LNCAP (cell line): ENCODE measurements around the gene GMDS.

Experiments
- TF ChIP-seq, protein P1 (sequence below): fragments of 450-650 bp; IDR thresholded peaks from 2 replicates; pipeline ENCODE4 v1.5.1; 2017; ENCODE audit warnings: mild to moderate bottlenecking

GMDS gene

DNA sequence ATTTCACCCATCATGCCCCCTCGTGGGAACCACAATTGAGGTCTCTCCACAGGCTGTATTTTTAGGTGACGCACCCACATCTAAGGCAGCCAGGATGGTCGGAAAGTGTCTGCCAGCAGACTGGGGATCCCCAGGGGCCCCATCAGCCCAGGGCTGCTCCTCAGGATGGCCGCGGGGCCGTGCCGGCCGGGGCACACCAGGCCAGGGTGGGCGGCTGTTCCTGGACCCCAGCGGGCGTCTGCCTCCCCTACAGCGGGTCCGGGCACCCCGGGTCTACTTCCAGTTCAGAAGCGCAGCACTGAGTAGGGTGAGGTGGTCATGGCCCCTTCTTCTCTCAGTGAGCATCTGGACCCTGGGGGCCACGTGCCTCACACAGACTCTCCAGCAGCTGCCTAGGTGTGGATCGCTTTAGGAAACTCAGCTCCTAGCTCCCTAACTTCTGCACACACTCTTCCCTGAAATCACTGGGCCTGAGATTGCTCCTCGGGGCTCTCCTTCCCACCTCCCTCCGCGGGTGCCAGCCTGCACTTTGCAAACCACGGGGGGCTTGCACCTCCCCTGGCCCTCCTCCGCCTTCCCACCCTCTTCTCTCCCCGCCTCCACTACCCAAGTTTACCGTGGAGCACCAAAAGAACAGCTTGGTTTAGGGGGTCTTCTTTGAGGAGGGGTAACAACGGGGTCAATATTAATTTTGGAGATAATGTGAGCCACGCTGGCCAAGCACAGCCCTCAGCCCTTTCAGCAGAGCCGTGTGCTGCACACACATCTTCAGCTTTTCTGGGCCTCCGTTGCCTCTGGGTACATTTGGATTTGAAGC lies 649.9 kb downstream of the GMDS start:
- TF ChIP-seq, protein P1, sequence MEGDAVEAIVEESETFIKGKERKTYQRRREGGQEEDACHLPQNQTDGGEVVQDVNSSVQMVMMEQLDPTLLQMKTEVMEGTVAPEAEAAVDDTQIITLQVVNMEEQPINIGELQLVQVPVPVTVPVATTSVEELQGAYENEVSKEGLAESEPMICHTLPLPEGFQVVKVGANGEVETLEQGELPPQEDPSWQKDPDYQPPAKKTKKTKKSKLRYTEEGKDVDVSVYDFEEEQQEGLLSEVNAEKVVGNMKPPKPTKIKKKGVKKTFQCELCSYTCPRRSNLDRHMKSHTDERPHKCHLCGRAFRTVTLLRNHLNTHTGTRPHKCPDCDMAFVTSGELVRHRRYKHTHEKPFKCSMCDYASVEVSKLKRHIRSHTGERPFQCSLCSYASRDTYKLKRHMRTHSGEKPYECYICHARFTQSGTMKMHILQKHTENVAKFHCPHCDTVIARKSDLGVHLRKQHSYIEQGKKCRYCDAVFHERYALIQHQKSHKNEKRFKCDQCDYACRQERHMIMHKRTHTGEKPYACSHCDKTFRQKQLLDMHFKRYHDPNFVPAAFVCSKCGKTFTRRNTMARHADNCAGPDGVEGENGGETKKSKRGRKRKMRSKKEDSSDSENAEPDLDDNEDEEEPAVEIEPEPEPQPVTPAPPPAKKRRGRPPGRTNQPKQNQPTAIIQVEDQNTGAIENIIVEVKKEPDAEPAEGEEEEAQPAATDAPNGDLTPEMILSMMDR: no peak

DNA sequence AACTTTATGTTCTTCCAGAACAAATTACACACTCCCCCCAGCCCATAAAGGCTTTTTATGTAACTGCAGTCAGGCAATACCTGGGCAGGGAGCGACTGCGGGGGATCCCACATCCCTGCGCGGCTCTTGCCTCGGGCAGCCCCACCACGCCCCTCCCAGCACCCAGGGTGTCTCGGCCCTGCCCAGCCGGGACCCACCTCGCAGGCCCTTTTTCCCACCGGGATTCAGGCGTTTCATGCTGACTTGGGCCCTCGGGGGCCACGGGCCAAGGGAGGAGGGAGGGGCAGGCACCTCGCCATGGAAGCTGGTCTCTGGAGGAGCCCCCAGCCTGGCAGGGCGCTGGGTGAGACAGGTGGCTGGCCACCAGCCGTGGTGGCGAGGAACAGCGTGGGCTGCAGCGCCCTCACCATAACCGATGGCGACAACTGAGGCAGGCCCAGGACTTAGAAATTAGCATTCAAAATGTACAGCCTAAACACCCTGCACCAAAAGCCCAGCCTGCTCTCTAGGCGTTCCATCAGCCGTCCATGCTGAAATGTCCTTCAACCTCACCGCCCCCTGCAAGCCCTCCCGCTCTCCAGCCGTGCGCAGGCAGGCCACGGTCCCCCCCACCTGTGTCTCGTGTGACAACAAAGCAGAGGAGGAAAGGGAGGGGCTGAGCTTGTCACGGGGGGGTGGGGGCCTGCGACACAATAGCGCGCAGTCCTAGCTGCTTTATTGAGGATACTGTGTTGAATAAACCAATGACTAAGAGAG lies 650.8 kb downstream of the GMDS start:
- TF ChIP-seq, protein P1: no peak

DNA sequence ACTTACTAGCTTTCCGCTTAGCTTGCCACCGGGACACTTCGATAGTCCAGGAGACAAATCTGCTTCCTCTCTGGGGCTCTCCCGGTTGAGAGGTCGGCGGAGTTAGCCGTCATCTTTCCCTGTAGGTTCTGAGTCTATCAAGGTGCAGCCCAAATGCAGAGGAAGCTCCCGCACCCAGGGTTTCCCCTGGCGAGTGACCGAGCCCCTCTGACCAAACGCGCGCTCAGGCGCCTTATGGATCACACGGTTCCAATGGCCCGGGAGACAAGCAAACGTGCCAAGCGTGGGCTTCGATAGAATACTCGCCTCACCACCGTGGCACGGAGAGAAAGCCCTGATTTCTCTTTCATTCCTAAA lies 651.5 kb downstream of the GMDS start:
- TF ChIP-seq, protein P1: no peak

DNA sequence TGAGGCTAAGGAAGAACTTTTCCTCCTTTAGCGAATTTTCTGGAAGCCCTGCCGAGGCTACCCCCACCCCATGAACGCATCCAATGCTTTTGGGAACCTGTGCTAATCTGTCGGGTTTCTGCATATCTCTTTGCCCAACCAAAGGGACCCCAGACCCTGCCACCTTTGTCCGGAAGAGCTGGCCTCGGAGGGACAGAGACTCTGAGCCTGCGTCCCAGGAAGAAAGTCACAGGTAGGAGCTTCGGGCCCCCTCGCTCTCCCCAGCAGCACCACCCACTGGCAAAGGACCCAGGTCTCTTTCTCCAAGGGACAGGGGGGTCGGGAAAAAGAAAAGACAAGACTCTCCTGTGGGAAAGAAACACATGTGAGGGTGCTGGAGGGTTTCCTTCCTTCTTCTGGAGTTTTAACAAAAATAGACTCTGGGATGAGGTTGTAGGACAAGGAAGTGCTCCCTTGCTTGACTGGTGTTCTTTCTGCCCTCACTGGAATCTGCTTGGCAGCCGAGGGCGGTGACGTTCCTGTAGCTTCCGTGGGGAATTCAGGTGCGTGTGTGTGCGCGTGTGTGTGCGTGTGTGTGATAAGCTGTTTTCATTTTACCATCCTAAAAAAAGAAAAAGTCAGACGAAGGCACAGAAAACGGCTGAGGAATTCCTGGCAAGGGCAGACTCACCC lies 652.0 kb downstream of the GMDS start:
- TF ChIP-seq, protein P1: no peak

DNA sequence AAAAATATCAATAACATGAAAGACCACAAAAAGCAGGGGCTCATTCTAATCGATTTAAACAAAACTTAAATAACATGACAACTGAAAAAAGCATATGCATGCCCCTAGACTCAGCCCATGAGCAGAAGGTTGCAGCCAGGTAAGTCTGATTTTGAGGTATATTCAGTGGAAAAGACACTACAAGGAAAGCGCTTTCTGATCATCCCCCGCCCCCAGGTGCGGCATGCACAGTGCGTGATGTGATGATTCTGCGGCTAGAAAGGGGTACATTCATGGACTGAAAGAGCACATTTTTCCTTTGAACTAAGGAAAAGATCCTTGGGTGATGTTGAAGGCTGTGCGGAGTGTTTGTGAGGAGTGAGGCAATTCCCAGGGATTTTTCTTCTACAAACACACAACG lies 652.6 kb downstream of the GMDS start:
- TF ChIP-seq, protein P1: no peak

DNA sequence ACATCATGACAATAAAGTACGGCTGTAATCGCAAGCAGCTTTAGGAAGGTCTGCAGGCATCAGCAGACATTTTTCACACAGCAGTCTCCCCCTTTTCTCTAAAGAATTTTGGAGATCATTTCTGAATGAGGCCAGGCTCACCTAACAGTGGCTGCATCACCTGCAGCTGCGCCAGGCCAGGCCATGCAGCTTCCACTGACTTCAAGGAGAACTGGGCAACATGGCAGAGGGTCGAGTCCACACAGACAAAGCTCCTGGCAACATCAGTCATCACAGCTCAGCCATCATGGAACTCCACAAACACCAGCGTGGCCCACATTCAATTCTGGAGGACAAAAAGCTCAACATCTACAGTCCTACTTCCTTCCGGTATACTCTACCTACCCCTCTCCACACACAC lies 653.5 kb downstream of the GMDS start:
- TF ChIP-seq, protein P1: no peak

DNA sequence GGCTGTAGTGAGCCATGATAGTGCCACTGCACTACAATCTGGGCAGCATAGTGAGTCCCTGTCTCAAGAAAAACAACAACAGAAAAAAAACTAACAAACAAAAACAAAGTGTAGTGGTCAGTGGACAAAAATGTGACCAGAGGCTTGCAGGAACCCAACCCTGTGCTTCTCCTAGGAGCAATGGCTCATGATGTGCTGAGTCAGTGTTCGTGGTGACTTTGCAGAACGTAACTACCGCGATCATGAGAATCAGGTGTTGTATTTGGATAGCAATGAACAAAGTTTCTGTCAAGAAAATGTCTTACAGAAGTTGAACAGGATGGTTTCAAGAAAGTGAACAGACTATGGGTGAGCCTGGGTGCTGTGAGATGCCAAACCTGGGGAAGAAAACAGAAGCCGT lies 654.2 kb downstream of the GMDS start:
- TF ChIP-seq, protein P1: no peak
